ENCODE data around the gene PTPRZ1. TPM values are rescaled to one million over a fixed set of nuclear protein-coding genes. Genes with fewer than 3 reads are reported as not detected.

The PTPRZ1 gene
- total and polyA plus RNA-seq, 2 of the 4 experiments (the other 2 are of a cell fraction), result not detected

DNA sequence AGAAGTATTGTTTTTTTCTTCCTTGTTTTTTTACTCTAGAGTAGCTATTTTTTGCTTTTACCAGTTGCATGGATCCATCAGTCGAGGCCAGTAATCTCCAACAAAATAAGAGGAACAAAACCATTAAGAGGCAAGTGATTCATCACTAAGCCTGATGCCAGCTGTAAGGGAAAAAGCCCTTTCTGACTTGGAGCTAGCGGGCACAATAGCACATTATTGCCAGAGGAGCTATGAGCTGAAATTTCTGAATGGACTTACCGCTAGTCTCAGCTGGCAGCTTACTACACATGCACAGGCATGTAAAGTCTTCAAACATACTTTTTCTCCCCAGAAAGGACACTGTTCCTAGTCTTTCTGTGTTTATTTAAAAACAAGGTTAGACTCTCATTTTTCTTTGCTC, 41.6 kb upstream of the PTPRZ1 start:
- POLR2A ChIA-PET (ENCODE audit: unreplicated experiment), result no interaction called here
- H3K4me1 ChIP-seq (ENCODE audit: control insufficient read depth, insufficient read depth, low read length), result no peaks in the 10 kb centered on the region
- H3K27me3 ChIP-seq (ENCODE audit: control insufficient read depth, insufficient read depth, low read length), result no peaks in the 10 kb centered on the region

More for the DNA sequence above, 41.6 kb upstream of the PTPRZ1 start:
- H3K9me3 ChIP-seq (ENCODE audit: control insufficient read depth, insufficient read depth, low read length), result no peaks in the 10 kb centered on the region
- dilution Hi-C loops (cut with HindIII; ENCODE audit: low sequenced_read_pairs, unreplicated experiment), result no loop called here
- no peak overlapping the region for H4K5ac ChIP-seq (ENCODE audit: low read depth, low read length)
- no peak overlapping the region for H2AFZ ChIP-seq (replicated peaks; ENCODE audit: low read length, poor library complexity)
- no peak overlapping the region for H3K4me3 ChIP-seq (ENCODE audit: insufficient read depth, low read depth, low read length)
- no peaks in the 10 kb centered on the region for H3K36me3 ChIP-seq (ENCODE audit: control insufficient read depth, insufficient read depth, low read length)
- H3K56ac ChIP-seq (ENCODE audit: extremely low read depth, insufficient read depth, low read length), result no peak overlapping the region
- no peak overlapping the region for H2BK20ac ChIP-seq (ENCODE audit: low read depth, low read length)
- in situ Hi-C loops (cut with MboI; ENCODE audit: low sequenced_read_pairs), result no loop called here
- H4K8ac ChIP-seq (ENCODE audit: low read depth in 2 of 2, low read length in 2 of 2), result no peak overlapping the region
- no CpG with 5 or more reads among the region's 3 CpGs for WGBS, 2 experiments (ENCODE audit: extremely low coverage in 2 of 2, insufficient read length in 1 of 2)
- no peak overlapping the region for H3K27ac ChIP-seq (ENCODE audit: insufficient read depth, low read length)
- BruUV-seq (replicated peaks), result no TSS peak
- intact Hi-C loops (cut with micrococcal nuclease), result no loop called here
- CTCF ChIA-PET, result no interaction called here
- no peak overlapping the region for H3K4ac ChIP-seq (ENCODE audit: low read depth, low read length)
- H2BK5ac ChIP-seq (ENCODE audit: low read depth, low read length, poor library complexity, severe bottlenecking), result no peak overlapping the region
- H2BK120ac ChIP-seq (ENCODE audit: low read depth, low read length), result no peak overlapping the region
- H4K20me1 ChIP-seq (ENCODE audit: insufficient read depth, low read length), result no peaks in the 10 kb centered on the region
- TF ChIP-seq MAFK (IDR thresholded peaks at IDR 0.05; ENCODE audit: low read depth, low read length), result no peak
- no peak overlapping the region for H2AK9ac ChIP-seq (replicated peaks; ENCODE audit: low read depth, low read length, poor library complexity)
- no peaks in the 10 kb centered on the region for H3K79me1 ChIP-seq (ENCODE audit: low read depth in 1 of 2, low read length in 2 of 2)
- no peak overlapping the region for H2AK5ac ChIP-seq (ENCODE audit: low read depth, low read length)
- ATAC-seq (ENCODE audit: low read depth), result no peak
- no peaks in the 10 kb centered on the region for H3K9me1 ChIP-seq (ENCODE audit: insufficient read depth, low read length)
- no peak overlapping the region for H4K91ac ChIP-seq (ENCODE audit: insufficient read depth, low read depth, low read length)
- no peak overlapping the region for H3K23ac ChIP-seq (ENCODE audit: low read depth, low read length)
- no peak overlapping the region for H2BK15ac ChIP-seq (ENCODE audit: low read depth, low read length)
- no peak overlapping the region for H3K14ac ChIP-seq (replicated peaks; ENCODE audit: low read depth, low read length)
- no peak overlapping the region for H3K4me2 ChIP-seq (ENCODE audit: low read depth, low read length)
- DNase-seq, result no peak
- no peak overlapping the region for H3K18ac ChIP-seq (ENCODE audit: low read depth, low read length)
- no peak overlapping the region for H3K9ac ChIP-seq (ENCODE audit: low read depth, low read length)
